SK-N-SH (cell line): ENCODE data around the gene ACSM5. TPM values are rescaled to one million over a fixed set of nuclear protein-coding genes. Genes with fewer than 3 reads are reported as not detected.

Experiments
- CTCF ChIA-PET: fragments of 300-600, 350-600 bp; formaldehyde crosslinking; extraction: SDS; loops from one replicate; lab custom pipeline; 2021; lab: Yijun Ruan, JAX
- POLR2A ChIA-PET: fragments of 350-600 bp; sonication (Branson Sonifier 250); formaldehyde crosslinking; extraction: SDS; loops from one replicate; lab custom pipeline; 2020; ENCODE audit warnings: antibody characterized with exemption, inconsistent platforms; lab: Yijun Ruan, JAX
- DNase-seq: peaks from one replicate; pipeline ENCODE4 v3.0.0; 2012
- H2AFZ ChIP-seq: fragments of 200-600 bp; sonication (generic); 2 replicates; pipeline ENCODE4 v1.8.1; 2016; ENCODE audit warnings: antibody characterized with exemption, mild to moderate bottlenecking, low read depth
- H3F3A ChIP-seq: fragments of 200-600 bp; sonication (generic); replicated peaks from 2 replicates; pipeline ENCODE3; 2016; ENCODE audit warnings: antibody characterized with exemption, mild to moderate bottlenecking; ENCODE audit not compliant: insufficient read depth
- H3K27ac ChIP-seq, 2 experiments: fragments of 200-500 bp in 1 of 2; fragments of 200-600 bp in 1 of 2; sonication (Bioruptor generic) in 1 of 2; sonication (generic), shearing (Covaris generic) in 1 of 2; 2 replicates each; pipeline versions ENCODE4 v1.5.1 to v1.6.1; 2014 to 2016; ENCODE audit warnings: low read depth in 2 of 2, inconsistent platforms in 1 of 2, low read length in 1 of 2, mild to moderate bottlenecking in 1 of 2, mixed read lengths in 1 of 2
- H3K27me3 ChIP-seq: fragments of 200-600 bp; sonication (generic), shearing (Covaris generic); 2 replicates; pipeline ENCODE4 v1.6.1; 2016; ENCODE audit warnings: mixed run types; ENCODE audit not compliant: insufficient read depth
- H3K36me3 ChIP-seq, 2 experiments: fragments of 200-500 bp in 1 of 2; fragments of 200-600 bp in 1 of 2; sonication (Bioruptor generic) in 1 of 2; sonication (generic) in 1 of 2; replicated peaks in 1 of 2; 2 replicates each; pipeline versions ENCODE3 to v1.5.1; 2014 to 2016; ENCODE audit warnings: low read length in 1 of 2, mild to moderate bottlenecking in 1 of 2; ENCODE audit not compliant: insufficient read depth in 2 of 2, control insufficient read depth in 1 of 2
- H3K4me1 ChIP-seq, 2 experiments: fragments of 200-500 bp in 1 of 2; fragments of 200-600 bp in 1 of 2; sonication (Bioruptor generic) in 1 of 2; sonication (generic), shearing (Covaris generic) in 1 of 2; 2 replicates each; pipeline versions ENCODE4 v1.5.1 to v1.6.1; 2014 to 2016; ENCODE audit warnings: low read depth in 1 of 2, low read length in 1 of 2, mixed run types in 1 of 2; ENCODE audit not compliant: insufficient read depth in 2 of 2, control insufficient read depth in 1 of 2
- H3K4me2 ChIP-seq: fragments of 200-600 bp; sonication (generic), shearing (Covaris generic); 2 replicates; pipeline ENCODE4 v1.6.1; 2017; ENCODE audit warnings: mixed run types
- H3K4me3 ChIP-seq, 2 experiments: fragments of 200-500 bp in 1 of 2; fragments of 200-600 bp in 1 of 2; sonication (Bioruptor generic) in 1 of 2; sonication (generic), shearing (Covaris generic) in 1 of 2; 2 replicates each; pipeline versions ENCODE4 v1.5.1 to v1.8.1; 2014 to 2016; ENCODE audit warnings: low read depth in 2 of 2, inconsistent platforms in 1 of 2, low read length in 1 of 2, mild to moderate bottlenecking in 1 of 2, mixed read lengths in 1 of 2, moderate library complexity in 1 of 2
- H3K79me2 ChIP-seq: fragments of 200-600 bp; sonication (generic); 2 replicates; pipeline ENCODE4 v1.8.1; 2017; ENCODE audit warnings: mild to moderate bottlenecking; ENCODE audit not compliant: insufficient read depth
- H3K9ac ChIP-seq: fragments of 200-600 bp; sonication (generic); 2 replicates; pipeline ENCODE4 v1.6.1; 2017; ENCODE audit warnings: mixed run types
- H3K9me2 ChIP-seq: fragments of 200-600 bp; sonication (generic); 2 replicates; pipeline ENCODE4 v1.6.1; 2017; ENCODE audit warnings: mixed run types
- H3K9me3 ChIP-seq: fragments of 200-600 bp; sonication (generic); 2 replicates; pipeline ENCODE4 v1.6.1; 2017; ENCODE audit warnings: mixed run types, mild to moderate bottlenecking, moderate library complexity
- H4K20me1 ChIP-seq: fragments of 200-600 bp; sonication (generic); 2 replicates; pipeline ENCODE4 v1.6.1; 2017; ENCODE audit warnings: mild to moderate bottlenecking, mixed run types; ENCODE audit not compliant: insufficient read depth
- ELF1 ChIP-seq: IDR thresholded peaks from 2 replicates; pipeline ENCODE4 v1.4.0; 2012
- EZH2phosphoT487 ChIP-seq: fragments of 200-600 bp; sonication (generic); IDR thresholded peaks from 2 replicates; pipeline ENCODE4 v1.6.1; 2017; ENCODE audit warnings: low read depth, mixed run types, mild to moderate bottlenecking, antibody characterized with exemption, moderate library complexity, borderline replicate concordance
- FOXM1 ChIP-seq: IDR thresholded peaks from 2 replicates; pipeline ENCODE4 v1.4.0; 2012; ENCODE audit warnings: low read depth, mild to moderate bottlenecking
- GABPA ChIP-seq: IDR thresholded peaks from 2 replicates; pipeline ENCODE4 v1.4.0; 2012; ENCODE audit warnings: low read depth, mild to moderate bottlenecking
- MAX ChIP-seq: IDR thresholded peaks from 2 replicates; pipeline ENCODE4 v1.4.0; 2012; ENCODE audit warnings: low read depth
- MEF2A ChIP-seq: IDR thresholded peaks from 2 replicates; pipeline ENCODE4 v1.4.0; 2012; ENCODE audit warnings: low read depth, borderline replicate concordance
- NRF1 ChIP-seq: IDR thresholded peaks from 2 replicates; pipeline ENCODE4 v1.6.1; 2012; ENCODE audit warnings: low read depth, mild to moderate bottlenecking, low read length
- RAD21 ChIP-seq: IDR thresholded peaks from 2 replicates; pipeline ENCODE4 v1.6.1; 2012; ENCODE audit warnings: mild to moderate bottlenecking, low read length
- REST ChIP-seq: IDR thresholded peaks from 2 replicates; pipeline ENCODE4 v1.6.1; 2012; ENCODE audit warnings: mild to moderate bottlenecking, low read depth, low read length, moderate library complexity
- SIN3A ChIP-seq: IDR thresholded peaks from 2 replicates; pipeline ENCODE4 v1.6.1; 2012; ENCODE audit warnings: low read depth, mild to moderate bottlenecking, low read length, moderate library complexity, borderline replicate concordance
- TAF1 ChIP-seq: IDR thresholded peaks from 2 replicates; pipeline ENCODE4 v1.6.1; 2012; ENCODE audit warnings: low read depth, mild to moderate bottlenecking, low read length, moderate library complexity, borderline replicate concordance
- USF1 ChIP-seq: IDR thresholded peaks from 2 replicates; pipeline ENCODE4 v1.4.0; 2012; ENCODE audit warnings: low read depth, borderline replicate concordance
- ZBTB33 ChIP-seq: IDR thresholded peaks from 2 replicates; pipeline ENCODE4 v1.4.0; 2012; ENCODE audit warnings: low read depth, borderline replicate concordance
- WGBS: methylation state at CpG from one replicate; pipeline ENCODE4 v1.1.6; 2017; ENCODE audit warnings: low lambda C conversion rate; 5-methylcytosine and 5-hydroxymethylcytosine counted together
- polyA plus RNA-seq, 3 experiments: library from polyadenylated mRNA; depleted of rRNA; stranded (reverse); fragments of >200 nt; gene quantifications; 2 replicates each; pipeline ENCODE4 v1.2.3, GENCODE V29; 2012

ACSM5 gene
- polyA plus RNA-seq, 1 of the 3 experiments (the other 2 are of a cell fraction) = not detected

GRCh38 chr16:20401475-20402016, 7.8 kb upstream of the ACSM5 start:
- no peaks in the 10 kb centered on the region for H3K79me2 ChIP-seq
- CTCF ChIA-PET = interaction anchor here (0.6 to 1.4 kb wide), 2 partner anchors 17 to 101 kb away, joined by 3 read pairs; no protein-coding TSS in a partner anchor

GRCh38 chr16:20402651-20403050, 6.7 kb upstream of the ACSM5 start:
- TF ChIP-seq MEF2A = no peak
- TF ChIP-seq ZBTB33 = no peak
- no peak for TF ChIP-seq USF1
- TF ChIP-seq FOXM1 = no peak
- no peak for TF ChIP-seq NRF1
- no peak for TF ChIP-seq EZH2phosphoT487
- no peak for TF ChIP-seq ELF1
- TF ChIP-seq GABPA = no peak
- H3F3A ChIP-seq = no peaks in the 10 kb centered on the region
- H4K20me1 ChIP-seq = no peaks in the 10 kb centered on the region
- ChIA-PET POLR2A (no interaction called here), CTCF (interaction anchor here (1.4 kb wide), 1 partner anchor 18 kb away, joined by 3 read pairs; no protein-coding TSS in a partner anchor)
- no peak overlapping the region for H3K27ac ChIP-seq
- no peaks in the 10 kb centered on the region for H3K79me2 ChIP-seq
- H3K9ac ChIP-seq = no peak overlapping the region
- no peaks in the 10 kb centered on the region for H3K9me3 ChIP-seq
- H3K27me3 ChIP-seq = no peaks in the 10 kb centered on the region
- no peak overlapping the region for H2AFZ ChIP-seq
- WGBS = 45% methylated on average over 2 of the region's 2 CpGs
- H3K9me2 ChIP-seq = no peaks in the 10 kb centered on the region
- no peaks in the 10 kb centered on the region for H3K4me1 ChIP-seq
- no peak for DNase-seq
- no peak overlapping the region for H3K4me2 ChIP-seq
- H3K36me3 ChIP-seq = no peaks in the 10 kb centered on the region
- no peak overlapping the region for H3K4me3 ChIP-seq

More at GRCh38 chr16:20401475-20402016, 7.8 kb upstream of the ACSM5 start:
- Histone ChIP-seq H3K9ac (no peak overlapping the region), H3K27me3 (no peaks in the 10 kb centered on the region), H3K36me3 (no peaks in the 10 kb centered on the region), H2AFZ (no peak overlapping the region), H4K20me1 (no peaks in the 10 kb centered on the region), H3K9me2 (no peaks in the 10 kb centered on the region), H3K4me3 (no peak overlapping the region), H3F3A (no peaks in the 10 kb centered on the region), H3K9me3 (no peaks in the 10 kb centered on the region), H3K4me2 (no peak overlapping the region), H3K27ac (no peak overlapping the region), H3K4me1 (no peaks in the 10 kb centered on the region)
- TF ChIP-seq ELF1 = no peak
- TF ChIP-seq MAX = no peak
- TF ChIP-seq RAD21 = no peak
- TF ChIP-seq REST = no peak
- TF ChIP-seq TAF1 = no peak
- TF ChIP-seq GABPA = no peak
- no peak for TF ChIP-seq NRF1
- TF ChIP-seq SIN3A = no peak
- POLR2A ChIA-PET = no interaction called here
- WGBS = 30% methylated on average over 7 of the region's 8 CpGs
- no peak for DNase-seq
